Naive thymus-derived CD4-positive, alpha-beta T cell (primary cell): ENCODE data around the gene CCDC194. TPM values are rescaled to one million over a fixed set of nuclear protein-coding genes. Genes with fewer than 3 reads are reported as not detected.

ENCODE experiments used
- ATAC-seq: fragments of 150-1000 bp; cut with Tn5 transposase; 2 replicates; pipeline ENCODE4 v1.10.0; 2021; ENCODE audit warnings: mild to moderate bottlenecking, moderate library complexity
- CTCF ChIA-PET: fragments of 350-600 bp; sonication (Branson Sonifier 250); formaldehyde crosslinking; loops from one replicate; lab custom pipeline; 2021; ENCODE audit warnings: antibody characterized with exemption; lab: Charles Lee
- POLR2A ChIA-PET: fragments of 350-600 bp; sonication (Branson Sonifier 250); formaldehyde crosslinking; loops from one replicate; lab custom pipeline; 2021; ENCODE audit warnings: antibody characterized with exemption, inconsistent platforms; lab: Charles Lee
- DNase-seq, 9 donors: peaks; one replicate each; pipeline versions ENCODE4 v3.0.0 to v3.0.0-alpha.2; 2020 to 2022; ENCODE audit warnings: mixed read lengths in 1 of 9
- H3K27ac ChIP-seq: one replicate; pipeline ENCODE4 v1.7.0; 2013; ENCODE audit warnings: mild to moderate bottlenecking, low read depth, low read length, moderate library complexity
- H3K27me3 ChIP-seq, 2 donors: one replicate each; pipeline ENCODE4 v1.7.0; 2013; ENCODE audit warnings: low read length in 2 of 2, mild to moderate bottlenecking in 2 of 2, moderate library complexity in 2 of 2; ENCODE audit not compliant: control insufficient read depth in 2 of 2, insufficient read depth in 2 of 2
- H3K36me3 ChIP-seq, 3 experiments: 1 replicate in 2 of 3; 2 replicates in 1 of 3; pipeline ENCODE4 v1.7.0; 2013; ENCODE audit warnings: low read length in 3 of 3, mild to moderate bottlenecking in 3 of 3, moderate library complexity in 1 of 3; ENCODE audit not compliant: insufficient read depth in 3 of 3, control insufficient read depth in 2 of 3
- H3K4me1 ChIP-seq, 2 donors: one replicate each; pipeline ENCODE4 v1.7.0; 2013; ENCODE audit warnings: low read length in 2 of 2, mild to moderate bottlenecking in 2 of 2, moderate library complexity in 1 of 2; ENCODE audit not compliant: control insufficient read depth in 2 of 2, insufficient read depth in 2 of 2
- H3K4me3 ChIP-seq: 2 replicates; pipeline ENCODE4 v1.7.0; 2013; ENCODE audit warnings: mild to moderate bottlenecking, low read length
- H3K9me3 ChIP-seq, 3 experiments: 1 replicate in 2 of 3; 2 replicates in 1 of 3; pipeline ENCODE4 v1.7.0; 2013; ENCODE audit warnings: low read length in 3 of 3; ENCODE audit not compliant: control insufficient read depth in 2 of 3
- H3K27ac Mint-ChIP-seq, 9 donors: one replicate each; pipeline ENCODE4 v1.8.0; 2020 to 2022; ENCODE audit warnings: mixed read lengths in 9 of 9, mild to moderate bottlenecking in 8 of 9, moderate library complexity in 5 of 9, inconsistent platforms in 2 of 9
- H3K27me3 Mint-ChIP-seq, 5 donors: one replicate each; pipeline ENCODE4 v1.8.0; 2021 to 2022; ENCODE audit warnings: mixed read lengths in 5 of 5, mild to moderate bottlenecking in 1 of 5
- H3K36me3 Mint-ChIP-seq, 5 donors: one replicate each; pipeline ENCODE4 v1.8.0; 2020 to 2022; ENCODE audit warnings: mixed read lengths in 5 of 5, mild to moderate bottlenecking in 3 of 5, inconsistent platforms in 1 of 5
- H3K4me1 Mint-ChIP-seq, 7 donors: one replicate each; pipeline ENCODE4 v1.8.0; 2020 to 2022; ENCODE audit warnings: mixed read lengths in 7 of 7, mild to moderate bottlenecking in 3 of 7, inconsistent platforms in 1 of 7
- H3K4me3 Mint-ChIP-seq, 10 donors: one replicate each; pipeline ENCODE4 v1.8.0; 2020 to 2022; ENCODE audit warnings: mild to moderate bottlenecking in 10 of 10, mixed read lengths in 10 of 10, moderate library complexity in 6 of 10, inconsistent platforms in 2 of 10
- H3K9me3 Mint-ChIP-seq, 11 donors: one replicate each; pipeline ENCODE4 v1.8.0; 2020 to 2022; ENCODE audit warnings: mixed read lengths in 11 of 11, mild to moderate bottlenecking in 4 of 11, inconsistent platforms in 1 of 11, moderate library complexity in 1 of 11
- intact Hi-C, 2 donors: fragments of 100-400 bp; cut with micrococcal nuclease; formaldehyde crosslinking; loops; one replicate each; pipeline ENCODE4 v1.15.1; 2023
- polyA plus RNA-seq, 2 donors: library from polyadenylated mRNA; unstranded; fragments of 300-500 nt; fragmentation: Illumina TruSeq; gene quantifications; one replicate each; pipeline ENCODE4 v1.2.3, GENCODE V29; 2021
- total RNA-seq, 6 experiments: library from RNA in 5 of 6; stranded (reverse) in 5 of 6; gene quantifications; 1 replicate in 5 of 6; 2 replicates in 1 of 6; pipeline ENCODE4 v1.2.3 and lab custom pipeline; 2021 to 2026

CCDC194 gene
- total and polyA plus RNA-seq, 7 experiments from 2014 or later: 0.47 to 4.8 (median 2.3) TPM; not detected in 2

DNA sequence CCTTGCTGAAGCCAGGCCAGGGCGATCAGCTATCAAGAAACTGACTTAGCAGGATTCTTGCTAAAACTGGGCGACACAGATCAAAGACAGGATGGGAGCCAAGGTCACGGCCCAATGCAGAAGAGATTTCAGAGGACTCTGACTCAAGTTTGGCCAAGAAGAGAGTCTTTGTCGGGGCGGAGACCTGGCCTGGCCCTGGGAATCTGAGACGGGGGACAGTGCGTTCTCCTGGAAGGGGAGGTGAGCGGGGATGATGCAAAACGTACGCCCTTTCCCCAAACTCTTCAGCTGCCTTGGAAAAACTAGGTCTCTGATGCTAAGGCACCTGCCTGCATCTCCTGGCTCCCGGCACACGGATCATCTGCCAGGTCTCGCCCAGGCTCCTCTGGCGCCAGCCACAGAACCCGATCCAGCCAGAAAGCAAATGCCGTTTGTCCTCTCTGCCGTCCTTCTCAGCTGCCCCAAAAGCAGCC is 35.7 kb upstream of the CCDC194 start:
- H3K4me1 ChIP-seq: no peaks in the 10 kb centered on the region
- no peaks in the 10 kb centered on the region for H3K36me3 ChIP-seq
- Mint-ChIP-seq H3K36me3 (no peaks in the 10 kb centered on the region), H3K9me3 (no peaks in the 10 kb centered on the region), H3K4me1 (peaks cover 0 to 7% (median 2%) of the 10 kb centered on the region in 7 donors), H3K27me3 (no peaks in the 10 kb centered on the region), H3K27ac (no peak overlapping the region), H3K4me3 (no peak overlapping the region)
- H3K27ac ChIP-seq: no peak overlapping the region
- no peaks in the 10 kb centered on the region for H3K9me3 ChIP-seq
- ChIA-PET POLR2A (no interaction called here), CTCF (interaction anchor here (1.0 kb wide), 1 partner anchor 25 kb away, joined by 3 read pairs; no protein-coding TSS in a partner anchor)
- no peak overlapping the region for H3K4me3 ChIP-seq
- DNase-seq (no peak), ATAC-seq (no peak)
- intact Hi-C loops: no loop called here
- no peaks in the 10 kb centered on the region for H3K27me3 ChIP-seq

DNA sequence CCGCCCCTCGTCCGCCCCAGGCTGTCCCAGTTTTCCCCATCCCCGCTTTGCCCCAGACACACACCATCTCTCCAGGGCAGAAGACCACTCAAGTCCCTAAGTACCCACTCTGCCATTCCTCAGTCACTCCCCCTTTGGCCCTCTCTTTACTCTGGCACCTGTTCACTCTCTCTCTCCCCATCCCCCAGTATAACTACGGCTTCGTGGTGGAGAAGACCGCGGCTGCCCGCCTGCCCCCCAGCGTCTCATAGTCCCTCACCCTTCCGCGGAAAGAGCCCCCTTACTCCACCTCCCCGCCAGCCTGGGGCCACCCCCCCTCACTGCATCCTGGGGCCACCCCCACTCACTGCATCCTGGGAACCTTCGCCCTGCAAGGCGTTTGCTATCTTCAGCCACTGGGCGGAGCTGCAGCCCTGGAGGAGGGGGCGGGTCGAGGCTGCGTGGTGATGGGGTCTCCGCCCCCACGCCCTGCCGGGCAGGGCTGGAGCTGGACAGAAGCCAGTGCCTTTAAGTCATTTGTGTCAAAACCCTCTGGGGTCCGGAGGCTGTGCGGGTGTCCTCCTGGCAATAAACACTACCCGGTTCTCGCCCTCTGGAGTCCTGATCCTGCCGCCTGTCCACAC is 30.9 kb upstream of the CCDC194 start:
- DNase-seq (peak in 5 of 9 donors; percentile 22 to 41 (median 30)), ATAC-seq (peak; percentile 68)
- Mint-ChIP-seq H3K36me3 (peaks cover 0 to 8% (median 0%) of the 10 kb centered on the region in 5 donors), H3K4me3 (peak overlapping the region in 1 of 10 donors; percentile 18), H3K27ac (no peak overlapping the region), H3K9me3 (no peaks in the 10 kb centered on the region), H3K27me3 (no peaks in the 10 kb centered on the region), H3K4me1 (peaks cover 4 to 18% (median 11%) of the 10 kb centered on the region in 7 donors)
- Histone ChIP-seq H3K27ac (no peak overlapping the region), H3K9me3 (no peaks in the 10 kb centered on the region), H3K36me3 (peaks cover 0 to 12% (median 0%) of the 10 kb centered on the region in 3 experiments), H3K4me1 (peaks cover 5 to 9% of the 10 kb centered on the region in 2 donors), H3K4me3 (no peak overlapping the region), H3K27me3 (no peaks in the 10 kb centered on the region)
- CTCF ChIA-PET: no interaction called here
- intact Hi-C loops: no loop called here
- POLR2A ChIA-PET: no interaction called here

DNA sequence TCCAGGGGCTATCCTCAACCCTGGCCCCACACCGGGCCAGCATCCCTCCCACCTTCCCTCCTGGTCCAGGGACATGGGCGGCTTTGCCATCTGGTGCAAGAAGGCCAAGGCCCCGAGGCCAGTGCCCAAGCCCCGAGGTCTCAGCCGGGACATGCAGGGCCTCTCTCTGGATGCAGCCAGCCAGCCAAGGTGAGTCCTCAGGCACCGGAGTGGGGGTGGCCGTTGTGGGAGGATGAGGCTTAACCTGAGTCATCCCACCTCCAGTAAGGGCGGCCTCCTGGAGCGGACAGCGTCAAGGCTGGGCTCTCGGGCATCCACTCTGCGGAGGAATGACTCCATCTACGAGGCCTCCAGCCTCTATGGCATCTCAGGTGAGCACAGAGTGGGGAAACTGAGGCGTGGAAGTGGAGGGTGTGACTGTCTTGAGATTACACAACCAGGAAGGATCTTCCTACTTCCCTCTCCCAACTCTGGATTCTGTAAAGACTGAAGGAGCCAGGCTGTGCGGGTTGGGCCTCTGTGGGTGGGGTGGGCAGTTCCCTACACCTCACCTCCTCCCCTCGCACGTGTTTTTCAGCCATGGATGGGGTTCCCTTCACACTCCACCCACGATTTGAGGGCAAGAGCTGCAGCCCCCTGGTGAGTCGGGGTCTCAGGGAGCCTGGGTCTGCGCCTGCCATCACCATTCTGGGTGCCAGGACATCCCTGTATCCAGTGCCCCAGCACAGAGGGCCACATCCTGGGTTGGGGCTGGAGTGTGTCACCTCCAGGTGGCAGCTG is 29.6 kb upstream of the CCDC194 start:
- peaks cover 0 to 12% (median 0%) of the 10 kb centered on the region in 3 experiments for H3K36me3 ChIP-seq
- ChIA-PET CTCF (no interaction called here), POLR2A (no interaction called here)
- H3K4me1 ChIP-seq: peaks cover 12 to 15% of the 10 kb centered on the region in 2 donors
- DNase-seq (no peak), ATAC-seq (no peak)
- no peaks in the 10 kb centered on the region for H3K27me3 ChIP-seq
- peaks cover 0 to 8% (median 0%) of the 10 kb centered on the region in 5 donors for H3K36me3 Mint-ChIP-seq
- intact Hi-C loops: no loop called here
- H3K27ac Mint-ChIP-seq: no peak overlapping the region
- H3K9me3 ChIP-seq: no peaks in the 10 kb centered on the region
- no peak overlapping the region for H3K4me3 ChIP-seq
- no peaks in the 10 kb centered on the region for H3K27me3 Mint-ChIP-seq
- H3K27ac ChIP-seq: no peak overlapping the region
- no peaks in the 10 kb centered on the region for H3K9me3 Mint-ChIP-seq
- no peak overlapping the region for H3K4me3 Mint-ChIP-seq
- H3K4me1 Mint-ChIP-seq: peaks cover 4 to 28% (median 18%) of the 10 kb centered on the region in 7 donors

DNA sequence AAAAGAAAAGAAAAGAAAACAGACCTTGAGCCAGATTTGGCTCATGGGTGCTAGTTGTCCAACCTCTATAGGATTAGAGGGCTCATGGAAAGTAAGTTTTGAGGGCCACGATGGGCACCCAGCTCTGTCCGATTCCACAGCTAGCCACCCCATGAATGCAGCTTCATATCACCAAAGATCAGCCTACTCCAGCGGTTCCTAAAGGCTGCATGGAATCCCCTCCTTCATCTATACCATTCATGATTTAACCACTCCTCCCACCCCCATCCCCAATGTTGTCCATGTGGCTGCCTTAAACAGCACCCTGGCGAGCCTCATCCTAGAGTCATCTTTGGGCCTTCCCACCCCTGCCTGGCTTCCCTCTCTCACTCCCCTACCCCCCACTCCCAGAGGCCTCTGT is 27.9 kb upstream of the CCDC194 start:
- no peaks in the 10 kb centered on the region for H3K9me3 ChIP-seq
- DNase-seq (no peak), ATAC-seq (no peak)
- H3K27ac Mint-ChIP-seq: peak overlapping the region in 2 of 9 donors; percentile 46 to 55
- peak overlapping the region in 1 of 10 donors; percentile 6 for H3K4me3 Mint-ChIP-seq
- CTCF ChIA-PET: interaction anchor here (0.7 to 1.0 kb wide), 2 partner anchors 22 to 74 kb away, joined by 3 read pairs; no protein-coding TSS in a partner anchor
- H3K27ac ChIP-seq: no peak overlapping the region
- peaks cover 0 to 12% (median 0%) of the 10 kb centered on the region in 3 experiments for H3K36me3 ChIP-seq
- H3K4me1 ChIP-seq: peaks cover 12 to 15% of the 10 kb centered on the region in 2 donors
- POLR2A ChIA-PET: no interaction called here
- no peaks in the 10 kb centered on the region for H3K27me3 Mint-ChIP-seq
- H3K27me3 ChIP-seq: no peaks in the 10 kb centered on the region
- peaks cover 0 to 10% (median 1%) of the 10 kb centered on the region in 5 donors for H3K36me3 Mint-ChIP-seq
- H3K9me3 Mint-ChIP-seq: no peaks in the 10 kb centered on the region
- intact Hi-C loops: no loop called here
- H3K4me1 Mint-ChIP-seq: peaks cover 4 to 29% (median 19%) of the 10 kb centered on the region in 7 donors
- H3K4me3 ChIP-seq: no peak overlapping the region

DNA sequence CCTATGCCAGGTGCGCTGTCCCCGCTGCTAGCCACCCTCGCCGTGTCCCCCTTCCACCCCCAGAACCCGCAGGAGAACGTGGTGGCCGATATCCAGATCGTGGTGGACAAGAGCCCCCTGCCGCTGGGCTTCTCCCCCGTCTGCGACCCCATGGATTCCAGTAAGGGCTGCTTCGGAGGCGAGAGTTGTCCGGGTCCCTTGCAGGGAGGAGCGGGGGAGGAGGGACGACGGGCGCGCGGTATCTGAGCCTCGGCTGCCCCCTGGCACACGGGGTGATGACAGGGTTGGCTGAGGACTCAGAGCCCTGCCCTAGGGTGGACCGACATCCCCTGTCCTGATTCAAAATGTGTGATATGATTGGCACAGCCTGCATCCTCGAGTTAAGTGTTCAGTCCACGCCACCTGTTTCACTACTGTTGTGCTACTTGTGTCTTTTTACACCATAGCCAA is 26.5 kb upstream of the CCDC194 start:
- H3K4me1 ChIP-seq: peaks cover 12 to 15% of the 10 kb centered on the region in 2 donors
- H3K4me3 Mint-ChIP-seq: peak overlapping the region; percentile 87 to 95 (median 90)
- H3K27me3 Mint-ChIP-seq: no peaks in the 10 kb centered on the region
- peaks cover 4 to 29% (median 19%) of the 10 kb centered on the region in 7 donors for H3K4me1 Mint-ChIP-seq
- ATAC-seq (no peak), DNase-seq (peak in 4 of 9 donors; percentile 9 to 50 (median 21))
- peaks cover 0 to 12% (median 0%) of the 10 kb centered on the region in 3 experiments for H3K36me3 ChIP-seq
- H3K36me3 Mint-ChIP-seq: peaks cover 0 to 13% (median 4%) of the 10 kb centered on the region in 5 donors
- peak overlapping the region; percentile 58 to 86 (median 69) for H3K27ac Mint-ChIP-seq
- no peaks in the 10 kb centered on the region for H3K27me3 ChIP-seq
- H3K4me3 ChIP-seq: peak overlapping the region; percentile 79
- intact Hi-C loops: loop anchor here in 1 of 2 donors (1.0 kb wide), 2 partner anchors 15 to 86 kb away; partner anchors contain the start of genes ANO8 and BST2
- ChIA-PET POLR2A (interaction anchor here (0.6 to 3.4 kb wide), 5 partner anchors 13 to 206 kb away, joined by 3 to 33 read pairs (median 5); partner anchors contain the start of genes BST2, DDA1, PGLS and USE1), CTCF (interaction anchor here (0.7 to 1.3 kb wide), 2 partner anchors 72 to 185 kb away, joined by 3 to 5 read pairs; no protein-coding TSS in a partner anchor)
- H3K9me3 ChIP-seq: no peaks in the 10 kb centered on the region
- peak overlapping the region; percentile 70 for H3K27ac ChIP-seq
- no peaks in the 10 kb centered on the region for H3K9me3 Mint-ChIP-seq
